Neural cell (in vitro differentiated cells): ENCODE measurements around the gene SYCP2. TPM values are rescaled to one million over a fixed set of nuclear protein-coding genes. Genes with fewer than 3 reads are reported as not detected.

Source experiments
- H2AFZ ChIP-seq: fragments of 200-600, 300-800 bp; sonication (generic), shearing (Covaris generic); 2 replicates; pipeline ENCODE4 v1.6.0; 2014; ENCODE audit warnings: low read depth, mild to moderate bottlenecking, antibody characterized with exemption, low read length, moderate library complexity
- H3F3A ChIP-seq: fragments of 200-600 bp; shearing (Covaris generic); 2 replicates; pipeline ENCODE4 v1.6.1; 2016; ENCODE audit warnings: mild to moderate bottlenecking, moderate library complexity, mixed read lengths, antibody characterized with exemption, low read length; ENCODE audit not compliant: insufficient read depth, poor library complexity, severe bottlenecking
- H3K27ac ChIP-seq: fragments of 200-600, 300-800 bp; sonication (generic), shearing (Covaris generic); 2 replicates; pipeline ENCODE4 v1.5.1; 2014; ENCODE audit warnings: mild to moderate bottlenecking, low read length, moderate library complexity
- H3K27me3 ChIP-seq: fragments of 300-800, 200-600 bp; sonication (generic), shearing (Covaris generic); 2 replicates; pipeline ENCODE4 v1.6.0; 2014; ENCODE audit warnings: mild to moderate bottlenecking, low read depth, low read length, moderate library complexity; ENCODE audit not compliant: insufficient read depth
- H3K36me3 ChIP-seq: fragments of 300-800, 200-600 bp; sonication (generic), shearing (Covaris generic); 2 replicates; pipeline ENCODE4 v1.5.1; 2014; ENCODE audit warnings: mild to moderate bottlenecking, antibody characterized with exemption, low read length, moderate library complexity; ENCODE audit not compliant: insufficient read depth
- H3K4me2 ChIP-seq: fragments of 300-800, 200-600 bp; sonication (generic), shearing (Covaris generic); 2 replicates; pipeline ENCODE4 v1.6.0; 2014; ENCODE audit warnings: mild to moderate bottlenecking, low read length
- H3K4me3 ChIP-seq: fragments of 300-800, 200-600 bp; sonication (generic), shearing (Covaris generic); 2 replicates; pipeline ENCODE4 v1.5.1; 2014; ENCODE audit warnings: mild to moderate bottlenecking, low read length, moderate library complexity
- H3K79me2 ChIP-seq: fragments of 200-600 bp; shearing (Covaris generic); replicated peaks from 2 replicates; pipeline ENCODE4 v1.6.0; 2014; ENCODE audit warnings: mild to moderate bottlenecking, low read length, moderate library complexity; ENCODE audit not compliant: insufficient read depth
- H3K9ac ChIP-seq: fragments of 300-800, 200-600 bp; sonication (generic), shearing (Covaris generic); 2 replicates; pipeline ENCODE4 v1.6.1; 2016; ENCODE audit warnings: mild to moderate bottlenecking, low read length, mixed read lengths
- H3K9me2 ChIP-seq: fragments of 200-600 bp; shearing (Covaris generic); 2 replicates; pipeline ENCODE4 v1.6.1; 2016; ENCODE audit warnings: mild to moderate bottlenecking, low read length, mixed read lengths; ENCODE audit not compliant: insufficient read depth
- H3K9me3 ChIP-seq: fragments of 200-600, 300-800 bp; sonication (generic), shearing (Covaris generic); 2 replicates; pipeline ENCODE4 v1.6.1; 2016; ENCODE audit warnings: mild to moderate bottlenecking, mixed run types, low read length, moderate library complexity, mixed read lengths
- H4K20me1 ChIP-seq: fragments of 200-600 bp; shearing (Covaris generic); 2 replicates; pipeline ENCODE4 v1.6.1; 2016; ENCODE audit warnings: mild to moderate bottlenecking, mixed run types; ENCODE audit not compliant: insufficient read depth
- EP300 ChIP-seq: fragments of 450-650 bp; conservative IDR thresholded peaks from 2 replicates; pipeline ENCODE4 v1.6.1; 2014; ENCODE audit warnings: antibody characterized with exemption, mild to moderate bottlenecking, moderate library complexity; ENCODE audit not compliant: poor library complexity, severe bottlenecking
- EZH2 ChIP-seq: fragments of 200-600, 300-800 bp; shearing (Covaris generic), sonication (generic); IDR thresholded peaks from 2 replicates; pipeline ENCODE4 v1.6.1; 2014; ENCODE audit warnings: antibody characterized with exemption, low read length, borderline replicate concordance, mild to moderate bottlenecking; ENCODE audit not compliant: insufficient read depth, poor library complexity, severe bottlenecking
- MXI1 ChIP-seq: fragments of 450-650 bp; conservative IDR thresholded peaks from 2 replicates; pipeline ENCODE4 v1.6.1; 2014; ENCODE audit warnings: antibody characterized with exemption, mild to moderate bottlenecking; ENCODE audit not compliant: poor library complexity, severe bottlenecking
- POLR2AphosphoS5 ChIP-seq: IDR thresholded peaks from 2 replicates; pipeline ENCODE4 v1.6.1; 2012
- RAD21 ChIP-seq: fragments of 450-650 bp; conservative IDR thresholded peaks from 2 replicates; pipeline ENCODE4 v1.6.1; 2014; ENCODE audit warnings: antibody characterized with exemption, mild to moderate bottlenecking, moderate library complexity
- SMC3 ChIP-seq: fragments of 450-650 bp; conservative IDR thresholded peaks from 2 replicates; pipeline ENCODE4 v1.6.1; 2014; ENCODE audit warnings: antibody characterized with exemption, mild to moderate bottlenecking, moderate library complexity; ENCODE audit not compliant: poor library complexity
- TAF1 ChIP-seq: IDR thresholded peaks from 2 replicates; pipeline ENCODE4 v1.6.1; 2012; ENCODE audit warnings: low read depth
- polyA plus RNA-seq: library from polyadenylated mRNA; depleted of rRNA; stranded (reverse); fragments of >200 nt; gene quantifications from 2 replicates; pipeline ENCODE4 v1.2.3, GENCODE V29; 2014
- TF ChIP-seq, protein P1 (sequence below): fragments of 450-650 bp; IDR thresholded peaks from 2 replicates; pipeline ENCODE4 v1.5.1; 2014; ENCODE audit warnings: antibody characterized with exemption, mild to moderate bottlenecking, moderate library complexity; ENCODE audit not compliant: poor library complexity, severe bottlenecking
- TF ChIP-seq, protein P2 (sequence below): IDR thresholded peaks from 2 replicates; pipeline ENCODE4 v1.6.1; 2012; ENCODE audit warnings: borderline replicate concordance

SYCP2 gene
- polyA plus RNA-seq, 1 donor from 2014 or later: 1.4 TPM

- no peaks in the 10 kb centered on the region for H3K9me3 ChIP-seq
- H2AFZ ChIP-seq: no peak overlapping the region
- no peak overlapping the region for H3K27ac ChIP-seq
- H3K4me3 ChIP-seq: no peak overlapping the region
- H4K20me1 ChIP-seq: no peaks in the 10 kb centered on the region
- no peak overlapping the region for H3K9ac ChIP-seq
- no peaks in the 10 kb centered on the region for H3K79me2 ChIP-seq
- TF ChIP-seq RAD21 (no peak), SMC3 (no peak), MXI1 (no peak), EP300 (no peak), EZH2 (no peak)
- TF ChIP-seq, protein P1, sequence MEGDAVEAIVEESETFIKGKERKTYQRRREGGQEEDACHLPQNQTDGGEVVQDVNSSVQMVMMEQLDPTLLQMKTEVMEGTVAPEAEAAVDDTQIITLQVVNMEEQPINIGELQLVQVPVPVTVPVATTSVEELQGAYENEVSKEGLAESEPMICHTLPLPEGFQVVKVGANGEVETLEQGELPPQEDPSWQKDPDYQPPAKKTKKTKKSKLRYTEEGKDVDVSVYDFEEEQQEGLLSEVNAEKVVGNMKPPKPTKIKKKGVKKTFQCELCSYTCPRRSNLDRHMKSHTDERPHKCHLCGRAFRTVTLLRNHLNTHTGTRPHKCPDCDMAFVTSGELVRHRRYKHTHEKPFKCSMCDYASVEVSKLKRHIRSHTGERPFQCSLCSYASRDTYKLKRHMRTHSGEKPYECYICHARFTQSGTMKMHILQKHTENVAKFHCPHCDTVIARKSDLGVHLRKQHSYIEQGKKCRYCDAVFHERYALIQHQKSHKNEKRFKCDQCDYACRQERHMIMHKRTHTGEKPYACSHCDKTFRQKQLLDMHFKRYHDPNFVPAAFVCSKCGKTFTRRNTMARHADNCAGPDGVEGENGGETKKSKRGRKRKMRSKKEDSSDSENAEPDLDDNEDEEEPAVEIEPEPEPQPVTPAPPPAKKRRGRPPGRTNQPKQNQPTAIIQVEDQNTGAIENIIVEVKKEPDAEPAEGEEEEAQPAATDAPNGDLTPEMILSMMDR: no peak
- TF ChIP-seq, protein P2, sequence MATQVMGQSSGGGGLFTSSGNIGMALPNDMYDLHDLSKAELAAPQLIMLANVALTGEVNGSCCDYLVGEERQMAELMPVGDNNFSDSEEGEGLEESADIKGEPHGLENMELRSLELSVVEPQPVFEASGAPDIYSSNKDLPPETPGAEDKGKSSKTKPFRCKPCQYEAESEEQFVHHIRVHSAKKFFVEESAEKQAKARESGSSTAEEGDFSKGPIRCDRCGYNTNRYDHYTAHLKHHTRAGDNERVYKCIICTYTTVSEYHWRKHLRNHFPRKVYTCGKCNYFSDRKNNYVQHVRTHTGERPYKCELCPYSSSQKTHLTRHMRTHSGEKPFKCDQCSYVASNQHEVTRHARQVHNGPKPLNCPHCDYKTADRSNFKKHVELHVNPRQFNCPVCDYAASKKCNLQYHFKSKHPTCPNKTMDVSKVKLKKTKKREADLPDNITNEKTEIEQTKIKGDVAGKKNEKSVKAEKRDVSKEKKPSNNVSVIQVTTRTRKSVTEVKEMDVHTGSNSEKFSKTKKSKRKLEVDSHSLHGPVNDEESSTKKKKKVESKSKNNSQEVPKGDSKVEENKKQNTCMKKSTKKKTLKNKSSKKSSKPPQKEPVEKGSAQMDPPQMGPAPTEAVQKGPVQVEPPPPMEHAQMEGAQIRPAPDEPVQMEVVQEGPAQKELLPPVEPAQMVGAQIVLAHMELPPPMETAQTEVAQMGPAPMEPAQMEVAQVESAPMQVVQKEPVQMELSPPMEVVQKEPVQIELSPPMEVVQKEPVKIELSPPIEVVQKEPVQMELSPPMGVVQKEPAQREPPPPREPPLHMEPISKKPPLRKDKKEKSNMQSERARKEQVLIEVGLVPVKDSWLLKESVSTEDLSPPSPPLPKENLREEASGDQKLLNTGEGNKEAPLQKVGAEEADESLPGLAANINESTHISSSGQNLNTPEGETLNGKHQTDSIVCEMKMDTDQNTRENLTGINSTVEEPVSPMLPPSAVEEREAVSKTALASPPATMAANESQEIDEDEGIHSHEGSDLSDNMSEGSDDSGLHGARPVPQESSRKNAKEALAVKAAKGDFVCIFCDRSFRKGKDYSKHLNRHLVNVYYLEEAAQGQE: no peak
- H3F3A ChIP-seq: peaks cover 7% of the 10 kb centered on the region
- no peaks in the 10 kb centered on the region for H3K27me3 ChIP-seq
- no peak overlapping the region for H3K4me2 ChIP-seq
- H3K36me3 ChIP-seq: no peaks in the 10 kb centered on the region
- no peaks in the 10 kb centered on the region for H3K9me2 ChIP-seq
Measured at GRCh38 chr20:59938696-59939051, 5.2 kb upstream of the SYCP2 start.

DNA sequence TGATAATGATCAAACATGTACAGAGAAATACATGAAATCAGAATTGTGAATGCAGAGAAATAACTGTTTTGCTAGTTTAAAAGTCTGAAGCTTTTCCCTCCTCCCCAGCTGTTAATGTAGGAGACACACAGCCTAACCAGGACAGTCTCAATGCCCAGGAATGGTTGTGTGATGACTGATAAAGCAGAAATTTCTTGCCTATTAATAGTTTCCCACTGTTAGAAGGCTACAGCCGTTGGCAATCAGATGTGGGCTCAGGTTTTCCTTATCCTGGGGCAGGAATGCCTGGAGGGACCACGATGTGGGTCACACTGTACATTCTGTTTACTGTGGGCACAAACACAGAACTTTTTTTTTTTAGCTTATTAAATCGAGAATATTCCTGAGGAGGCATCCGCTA, 4.8 kb upstream of the SYCP2 start:
- H3F3A ChIP-seq: peaks cover 7% of the 10 kb centered on the region
- no peaks in the 10 kb centered on the region for H3K79me2 ChIP-seq
- H3K27me3 ChIP-seq: no peaks in the 10 kb centered on the region
- no peaks in the 10 kb centered on the region for H3K36me3 ChIP-seq
- H3K4me2 ChIP-seq: no peak overlapping the region
- no peak for TF ChIP-seq TAF1
- TF ChIP-seq EZH2: no peak
- TF ChIP-seq, protein P2: no peak
- TF ChIP-seq EP300: no peak
- TF ChIP-seq RAD21: no peak
- TF ChIP-seq POLR2AphosphoS5: no peak
- TF ChIP-seq, protein P1: no peak
- no peak for TF ChIP-seq SMC3
- TF ChIP-seq MXI1: no peak
- no peaks in the 10 kb centered on the region for H3K9me2 ChIP-seq
- no peak overlapping the region for H3K27ac ChIP-seq
- H4K20me1 ChIP-seq: no peaks in the 10 kb centered on the region
- H3K4me3 ChIP-seq: no peak overlapping the region
- no peak overlapping the region for H3K9ac ChIP-seq
- no peak overlapping the region for H2AFZ ChIP-seq
- no peaks in the 10 kb centered on the region for H3K9me3 ChIP-seq
